OCI-LY1 (cell line): ENCODE data around the gene FIGLA.

ENCODE experiments used
- H2AFZ ChIP-seq: fragments of 200-600 bp; sonication (generic), shearing (Covaris generic); 2 replicates; pipeline ENCODE4 v1.6.0; 2014; ENCODE audit warnings: antibody characterized with exemption, mild to moderate bottlenecking, low read length
- H3F3A ChIP-seq: fragments of 200-600 bp; sonication (generic), shearing (Covaris generic); 2 replicates; pipeline ENCODE4 v1.6.0; 2014; ENCODE audit warnings: mild to moderate bottlenecking, antibody characterized with exemption, low read length, moderate library complexity; ENCODE audit not compliant: insufficient read depth
- H3K27ac ChIP-seq: fragments of 200-600 bp; sonication (generic); 2 replicates; pipeline ENCODE4 v1.5.1; 2014; ENCODE audit warnings: low read length, mixed run types, mild to moderate bottlenecking, low read depth; ENCODE audit not compliant: poor library complexity, severe bottlenecking
- H3K27me3 ChIP-seq: fragments of 200-600 bp; sonication (generic); 2 replicates; pipeline ENCODE4 v1.6.0; 2014; ENCODE audit warnings: antibody characterized with exemption, mild to moderate bottlenecking, low read length, moderate library complexity; ENCODE audit not compliant: insufficient read depth
- H3K36me3 ChIP-seq: fragments of 200-600 bp; sonication (generic); 2 replicates; pipeline ENCODE4 v1.6.1; 2014; ENCODE audit warnings: mild to moderate bottlenecking, antibody characterized with exemption, low read length, moderate library complexity, mixed read lengths; ENCODE audit not compliant: insufficient read depth
- H3K4me1 ChIP-seq: fragments of 200-600 bp; sonication (generic); 2 replicates; pipeline ENCODE4 v1.5.1; 2014; ENCODE audit warnings: mild to moderate bottlenecking, low read length, moderate library complexity; ENCODE audit not compliant: insufficient read depth, severe bottlenecking
- H3K4me2 ChIP-seq: fragments of 200-600 bp; sonication (generic), shearing (Covaris generic); 2 replicates; pipeline ENCODE4 v1.6.1; 2014; ENCODE audit warnings: low read length
- H3K4me3 ChIP-seq: fragments of 200-600 bp; sonication (generic); 2 replicates; pipeline ENCODE4 v1.5.1; 2014; ENCODE audit warnings: low read length, low read depth, mild to moderate bottlenecking, mixed read lengths; ENCODE audit not compliant: poor library complexity, severe bottlenecking
- H3K79me2 ChIP-seq: fragments of 200-600 bp; shearing (Covaris generic); 2 replicates; pipeline ENCODE4 v1.6.1; 2016; ENCODE audit warnings: mixed run types, low read length, mixed read lengths; ENCODE audit not compliant: insufficient read depth
- H3K9ac ChIP-seq: fragments of 200-600 bp; sonication (generic), shearing (Covaris generic); 2 replicates; pipeline ENCODE4 v1.6.1; 2014; ENCODE audit warnings: mild to moderate bottlenecking, low read length, mixed read lengths
- H3K9me2 ChIP-seq: fragments of 200-600 bp; sonication (generic), shearing (Covaris generic); 2 replicates; pipeline ENCODE4 v1.6.1; 2014; ENCODE audit warnings: low read depth, mild to moderate bottlenecking, low read length, mixed read lengths
- H3K9me3 ChIP-seq: fragments of 200-600 bp; shearing (Covaris generic); 2 replicates; pipeline ENCODE4 v1.6.1; 2014; ENCODE audit warnings: low read length, mixed read lengths
- H4K20me1 ChIP-seq: fragments of 200-600 bp; sonication (generic), shearing (Covaris generic); 2 replicates; pipeline ENCODE4 v1.6.0; 2016; ENCODE audit warnings: mild to moderate bottlenecking, low read length; ENCODE audit not compliant: insufficient read depth
- EZH2 ChIP-seq: fragments of 200-600 bp; sonication (generic), shearing (Covaris generic); IDR thresholded peaks from 2 replicates; pipeline ENCODE4 v1.8.0; 2017; ENCODE audit warnings: borderline replicate concordance, mixed run types, mild to moderate bottlenecking, antibody characterized with exemption, low read length, moderate library complexity, mixed read lengths
- TF ChIP-seq, protein P1 (sequence below): fragments of 200-600 bp; sonication (generic), shearing (Covaris generic); IDR thresholded peaks from 2 replicates; pipeline ENCODE4 v1.5.1; 2017; ENCODE audit warnings: mild to moderate bottlenecking, antibody characterized with exemption, low read length, moderate library complexity, mixed read lengths

FIGLA gene

GRCh38 chr2:70768590-70769085 lies 21.8 kb downstream of the FIGLA start:
- TF ChIP-seq EZH2 = no peak
- TF ChIP-seq, protein P1, sequence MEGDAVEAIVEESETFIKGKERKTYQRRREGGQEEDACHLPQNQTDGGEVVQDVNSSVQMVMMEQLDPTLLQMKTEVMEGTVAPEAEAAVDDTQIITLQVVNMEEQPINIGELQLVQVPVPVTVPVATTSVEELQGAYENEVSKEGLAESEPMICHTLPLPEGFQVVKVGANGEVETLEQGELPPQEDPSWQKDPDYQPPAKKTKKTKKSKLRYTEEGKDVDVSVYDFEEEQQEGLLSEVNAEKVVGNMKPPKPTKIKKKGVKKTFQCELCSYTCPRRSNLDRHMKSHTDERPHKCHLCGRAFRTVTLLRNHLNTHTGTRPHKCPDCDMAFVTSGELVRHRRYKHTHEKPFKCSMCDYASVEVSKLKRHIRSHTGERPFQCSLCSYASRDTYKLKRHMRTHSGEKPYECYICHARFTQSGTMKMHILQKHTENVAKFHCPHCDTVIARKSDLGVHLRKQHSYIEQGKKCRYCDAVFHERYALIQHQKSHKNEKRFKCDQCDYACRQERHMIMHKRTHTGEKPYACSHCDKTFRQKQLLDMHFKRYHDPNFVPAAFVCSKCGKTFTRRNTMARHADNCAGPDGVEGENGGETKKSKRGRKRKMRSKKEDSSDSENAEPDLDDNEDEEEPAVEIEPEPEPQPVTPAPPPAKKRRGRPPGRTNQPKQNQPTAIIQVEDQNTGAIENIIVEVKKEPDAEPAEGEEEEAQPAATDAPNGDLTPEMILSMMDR = no peak
- no peaks in the 10 kb centered on the region for H3K9me3 ChIP-seq
- no peaks in the 10 kb centered on the region for H4K20me1 ChIP-seq
- H3K27ac ChIP-seq = no peak overlapping the region
- no peak overlapping the region for H3K4me2 ChIP-seq
- H3K36me3 ChIP-seq = no peaks in the 10 kb centered on the region
- no peaks in the 10 kb centered on the region for H3F3A ChIP-seq
- H3K9me2 ChIP-seq = no peaks in the 10 kb centered on the region
- H3K9ac ChIP-seq = no peak overlapping the region
- no peaks in the 10 kb centered on the region for H3K79me2 ChIP-seq
- H3K27me3 ChIP-seq = no peaks in the 10 kb centered on the region; the same call in 1 of the 2 replicates
- no peak overlapping the region for H2AFZ ChIP-seq
- H3K4me1 ChIP-seq = no peaks in the 10 kb centered on the region
- H3K4me3 ChIP-seq = no peak overlapping the region

DNA sequence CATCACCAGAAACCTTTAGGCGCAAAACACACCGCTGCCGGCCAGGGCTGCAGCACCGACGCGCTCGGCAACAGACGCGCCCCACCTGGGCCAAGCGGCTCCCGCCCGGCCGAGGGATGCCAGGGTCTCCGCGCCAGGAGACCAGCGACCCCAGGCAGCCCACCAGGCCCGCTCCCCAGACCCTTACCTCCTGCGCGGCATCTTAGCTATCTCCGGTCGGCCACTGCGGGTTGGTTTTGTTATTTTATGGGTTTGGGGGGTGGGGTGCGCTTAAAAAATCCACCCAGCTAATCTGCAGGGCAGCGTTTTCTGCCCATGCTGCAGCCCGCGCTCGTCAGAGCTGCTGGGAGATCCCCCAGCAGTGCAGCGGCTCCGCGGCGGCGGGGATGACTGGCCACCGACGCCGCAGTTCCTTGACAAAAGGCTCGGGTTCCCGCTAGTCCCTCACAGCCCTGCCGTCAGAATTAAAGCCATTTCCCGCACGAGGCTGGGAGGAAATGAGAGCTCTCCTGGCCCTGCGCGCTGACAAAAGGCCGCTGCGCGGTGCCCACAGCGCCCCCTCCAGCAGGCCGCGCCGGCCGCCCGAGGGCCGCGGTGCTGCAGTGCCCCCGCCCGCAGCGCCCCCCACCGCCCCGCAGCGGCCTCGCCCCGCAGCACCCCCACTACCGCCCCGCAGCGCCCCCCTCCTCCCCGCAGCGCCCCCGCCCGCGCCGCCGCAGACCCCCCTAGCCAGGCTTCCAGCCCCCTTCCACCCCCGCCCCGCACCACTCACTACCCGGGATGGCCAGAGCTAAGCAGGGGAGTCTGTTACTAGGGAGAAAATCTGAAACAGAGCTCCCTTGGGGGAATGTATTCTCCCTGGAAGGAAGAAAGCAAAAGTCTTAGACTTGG lies 22.5 kb downstream of the FIGLA start, which contains the start of gene ADD2:
ADD2 (minus strand) TSS at position 502 of the 891 bp plus-strand sequence. CDS start 61,792 bp downstream, outside the sequence.
- TF ChIP-seq, protein P1 = no peak
- TF ChIP-seq EZH2 = no peak
- Histone ChIP-seq H3K27ac (no peak within 1 kb of the TSS), H3K36me3 (no peaks in the 10 kb centered on the region), H4K20me1 (no peaks in the 10 kb centered on the region), H3K9ac (no peak within 1 kb of the TSS), H3F3A (no peaks in the 10 kb centered on the region), H3K27me3 (no peaks in the 10 kb centered on the region; the same call in 1 of the 2 replicates), H3K79me2 (no peaks in the 10 kb centered on the region), H3K9me2 (no peaks in the 10 kb centered on the region), H3K4me2 (no peak within 1 kb of the TSS; the same call in 1 of the 2 replicates), H3K9me3 (no peaks in the 10 kb centered on the region), H3K4me1 (no peaks in the 10 kb centered on the region), H3K4me3 (no peak within 1 kb of the TSS), H2AFZ (no peak within 1 kb of the TSS)

DNA sequence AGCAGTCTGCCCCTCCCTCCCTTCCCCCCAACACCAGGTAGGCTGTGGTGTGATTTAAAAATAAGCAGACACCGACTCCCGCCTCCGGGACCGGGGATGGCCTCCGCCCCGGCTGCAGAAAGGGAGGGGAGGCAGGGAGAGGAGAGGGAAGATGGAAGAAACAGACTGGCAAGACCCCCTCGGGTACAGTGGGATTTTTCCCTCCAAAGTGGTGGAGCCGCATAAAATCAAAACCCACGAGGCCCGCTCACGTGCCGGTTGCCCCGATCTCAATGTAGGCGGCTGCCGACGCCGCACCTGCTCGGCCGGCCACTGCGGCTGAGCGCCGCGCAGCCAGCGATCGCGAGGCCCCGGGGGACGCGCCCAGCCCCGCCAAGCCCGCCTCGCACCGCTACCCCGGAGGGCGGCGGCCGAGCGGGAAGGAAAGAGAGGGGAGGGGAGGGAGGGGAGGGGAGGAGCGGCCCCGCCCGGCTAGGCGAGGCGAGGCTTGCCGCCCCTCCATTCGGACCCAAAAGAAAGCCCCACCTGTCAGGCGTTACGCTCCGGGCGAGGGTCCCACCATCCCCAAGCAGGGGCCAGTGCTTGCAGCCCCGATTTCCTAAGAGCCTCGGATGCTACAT lies 23.3 kb downstream of the FIGLA start:
- no peaks in the 10 kb centered on the region for H3K4me1 ChIP-seq
- H3K79me2 ChIP-seq = no peaks in the 10 kb centered on the region
- H3K9ac ChIP-seq = no peak overlapping the region
- H3K27ac ChIP-seq = no peak overlapping the region
- no peaks in the 10 kb centered on the region for H4K20me1 ChIP-seq
- H3K9me3 ChIP-seq = no peaks in the 10 kb centered on the region
- H2AFZ ChIP-seq = no peak overlapping the region
- no peaks in the 10 kb centered on the region; the same call in 1 of the 2 replicates for H3K27me3 ChIP-seq
- no peaks in the 10 kb centered on the region for H3K36me3 ChIP-seq
- H3K4me2 ChIP-seq = no peak overlapping the region; the same call in 1 of the 2 replicates
- H3F3A ChIP-seq = no peaks in the 10 kb centered on the region
- TF ChIP-seq, protein P1 = no peak
- TF ChIP-seq EZH2 = no peak
- H3K9me2 ChIP-seq = no peaks in the 10 kb centered on the region
- no peak overlapping the region for H3K4me3 ChIP-seq
